Measurements from ENCODE around the gene GMEB1.
"Not testable (repeated sequence)": the region's sequence is repeated elsewhere in the genome, so short reads cannot be mapped to it uniquely, and the experiment has no call there.

The GMEB1 gene

DNA sequence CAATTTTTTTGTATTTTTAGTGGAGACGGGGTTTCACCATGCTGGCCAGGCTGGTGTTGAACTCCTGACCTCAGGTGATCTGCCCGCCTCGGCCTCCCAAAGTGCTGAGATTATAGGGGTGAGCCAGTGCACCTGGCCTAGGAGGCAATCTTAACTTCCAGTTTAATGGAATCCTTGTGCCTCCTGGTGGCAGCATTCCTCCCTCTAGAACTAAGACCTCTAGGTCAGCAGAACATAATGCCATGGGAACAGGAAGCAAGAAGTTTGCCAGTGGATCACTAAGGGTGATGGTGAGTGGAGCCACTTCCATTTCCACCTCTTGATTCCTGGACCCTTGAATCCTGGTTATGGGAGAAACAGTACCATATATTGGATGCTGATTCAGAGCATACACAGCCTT, 14.7 kb upstream of the GMEB1 start:
- TF ChIP-seq, protein P1, sequence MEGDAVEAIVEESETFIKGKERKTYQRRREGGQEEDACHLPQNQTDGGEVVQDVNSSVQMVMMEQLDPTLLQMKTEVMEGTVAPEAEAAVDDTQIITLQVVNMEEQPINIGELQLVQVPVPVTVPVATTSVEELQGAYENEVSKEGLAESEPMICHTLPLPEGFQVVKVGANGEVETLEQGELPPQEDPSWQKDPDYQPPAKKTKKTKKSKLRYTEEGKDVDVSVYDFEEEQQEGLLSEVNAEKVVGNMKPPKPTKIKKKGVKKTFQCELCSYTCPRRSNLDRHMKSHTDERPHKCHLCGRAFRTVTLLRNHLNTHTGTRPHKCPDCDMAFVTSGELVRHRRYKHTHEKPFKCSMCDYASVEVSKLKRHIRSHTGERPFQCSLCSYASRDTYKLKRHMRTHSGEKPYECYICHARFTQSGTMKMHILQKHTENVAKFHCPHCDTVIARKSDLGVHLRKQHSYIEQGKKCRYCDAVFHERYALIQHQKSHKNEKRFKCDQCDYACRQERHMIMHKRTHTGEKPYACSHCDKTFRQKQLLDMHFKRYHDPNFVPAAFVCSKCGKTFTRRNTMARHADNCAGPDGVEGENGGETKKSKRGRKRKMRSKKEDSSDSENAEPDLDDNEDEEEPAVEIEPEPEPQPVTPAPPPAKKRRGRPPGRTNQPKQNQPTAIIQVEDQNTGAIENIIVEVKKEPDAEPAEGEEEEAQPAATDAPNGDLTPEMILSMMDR (IDR thresholded peaks at IDR 0.05; ENCODE audit: low read depth, low read length) = peak; percentile 52; the same call in 1 of the 2 replicates
- not testable (repeated sequence) for H3K27me3 ChIP-seq (ENCODE audit: insufficient read depth, low read depth, severe bottlenecking); H3K9me3 ChIP-seq (ENCODE audit: severe bottlenecking); H3K4me3 ChIP-seq (ENCODE audit: low read depth, low read length); H3K27ac ChIP-seq; H3K36me3 ChIP-seq
- DNase-seq = peak; percentile 62

- H3K27ac ChIP-seq; H3K36me3 ChIP-seq; H3K4me3 ChIP-seq (ENCODE audit: low read depth, low read length); DNase-seq; H3K9me3 ChIP-seq (ENCODE audit: severe bottlenecking); H3K27me3 ChIP-seq (ENCODE audit: insufficient read depth, low read depth, severe bottlenecking): not testable (repeated sequence)
These were observed 12.9 kb upstream of the GMEB1 start for GRCh38 chr1:28655448-28656311.

- H3K36me3 ChIP-seq = no peaks in the 10 kb centered on the region
- no peaks in the 10 kb centered on the region for H3K9me3 ChIP-seq (ENCODE audit: severe bottlenecking)
- TF ChIP-seq, protein P1 (IDR thresholded peaks at IDR 0.05; ENCODE audit: low read depth, low read length) = no peak
- no peak overlapping the region for H3K27ac ChIP-seq
- H3K4me3 ChIP-seq (ENCODE audit: low read depth, low read length) = no peak overlapping the region
- no peak for DNase-seq
- no peaks in the 10 kb centered on the region for H3K27me3 ChIP-seq (ENCODE audit: insufficient read depth, low read depth, severe bottlenecking)
These were observed 12.2 kb upstream of the GMEB1 start for GRCh38 chr1:28656335-28656734.

GRCh38 chr1:28663871-28664470, 4.6 kb upstream of the GMEB1 start:
- no peak for DNase-seq
- Histone ChIP-seq H3K27me3 (ENCODE audit: insufficient read depth, low read depth, severe bottlenecking) (no peaks in the 10 kb centered on the region), H3K4me3 (ENCODE audit: low read depth, low read length) (no peak overlapping the region), H3K27ac (peak overlapping the region; percentile 59), H3K36me3 (no peaks in the 10 kb centered on the region), H3K9me3 (ENCODE audit: severe bottlenecking) (no peaks in the 10 kb centered on the region)
- TF ChIP-seq, protein P1 (IDR thresholded peaks at IDR 0.05; ENCODE audit: low read depth, low read length) = no peak

DNA sequence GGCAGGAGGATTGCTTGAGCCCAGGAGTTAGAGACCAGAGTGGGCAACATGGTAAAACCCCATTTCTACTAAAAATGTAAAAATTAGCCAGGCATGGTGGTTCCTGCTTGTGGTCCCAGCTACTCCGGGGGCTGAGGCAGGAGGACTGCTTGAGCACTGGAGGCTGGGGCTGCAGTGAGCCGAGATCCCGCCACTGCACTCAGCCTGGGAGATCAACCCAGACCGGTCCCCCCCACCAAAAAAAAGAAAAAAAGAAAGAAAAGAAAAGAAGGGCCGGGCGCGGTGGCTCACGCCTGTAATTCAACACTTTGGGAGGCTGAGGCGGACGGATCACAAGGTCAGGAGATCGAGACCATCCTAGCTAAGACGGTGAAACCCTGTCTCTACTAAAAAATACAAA, 1.8 kb upstream of the GMEB1 start:
- no peak overlapping the region for H3K4me3 ChIP-seq (ENCODE audit: low read depth, low read length)
- no peaks in the 10 kb centered on the region for H3K36me3 ChIP-seq
- H3K27ac ChIP-seq = no peak overlapping the region
- H3K9me3 ChIP-seq (ENCODE audit: severe bottlenecking) = no peaks in the 10 kb centered on the region
- DNase-seq = no peak
- H3K27me3 ChIP-seq (ENCODE audit: insufficient read depth, low read depth, severe bottlenecking) = no peaks in the 10 kb centered on the region
- TF ChIP-seq, protein P1 (IDR thresholded peaks at IDR 0.05; ENCODE audit: low read depth, low read length) = no peak

- TF ChIP-seq, protein P1 (IDR thresholded peaks at IDR 0.05; ENCODE audit: low read depth, low read length) = no peak
- Histone ChIP-seq H3K4me3 (ENCODE audit: low read depth, low read length) (peak overlapping the region; percentile 72), H3K27ac (peak overlapping the region; percentile 95), H3K27me3 (ENCODE audit: insufficient read depth, low read depth, severe bottlenecking) (no peaks in the 10 kb centered on the region), H3K9me3 (ENCODE audit: severe bottlenecking) (no peaks in the 10 kb centered on the region), H3K36me3 (peaks cover 3% of the 10 kb centered on the region; the same call in 1 of the 2 replicates)
- DNase-seq = peak; percentile 57
These were observed 556 bp downstream of the GMEB1 start for GRCh38 chr1:28668956-28669723.
